K562 (cell line): Measurements from ENCODE around the gene S100A4. TPM values are rescaled to one million over a fixed set of nuclear protein-coding genes. Genes with fewer than 3 reads are reported as not detected.

ENCODE experiments used
- ATAC-seq: fragments of 200-7000 bp; cut with Tn5 transposase; 3 replicates; pipeline ENCODE4 v1.9.1; 2020; ENCODE audit warnings: moderate library complexity
- BruUV-seq: library from RNA; stranded (reverse); fragments of 400-500 nt; replicated peaks from 2 replicates; lab custom pipeline; 2021; lab: Mats Ljungman, UMichigan
- CTCF ChIA-PET: fragments of 300-600 bp; formaldehyde crosslinking; extraction: SDS; loops from one replicate; lab custom pipeline; 2021; ENCODE audit warnings: low intra/inter-chr PET ratio; lab: Yijun Ruan, JAX
- POLR2A ChIA-PET: fragments of 300-600, 350-650 bp; sonication (Branson Sonifier 250); formaldehyde crosslinking; extraction: SDS; loops from one replicate; lab custom pipeline; 2021; ENCODE audit warnings: antibody characterized with exemption, inconsistent platforms; lab: Yijun Ruan, JAX
- DNase-seq, 4 experiments: peaks; one replicate each; pipeline versions ENCODE4 v3.0.0 to v3.0.0-alpha.2; 2011 to 2018; ENCODE audit warnings: low spot score in 3 of 4, mixed read lengths in 3 of 4; ENCODE audit errors: extremely low read depth in 1 of 4
- FAIRE-seq: peaks from 2 replicates; lab custom pipeline; 2011; peaks lifted over from hg19 to GRCh38; lab: Jason Lieb, UNC
- H2AFZ ChIP-seq: 2 replicates; pipeline ENCODE4 v1.6.0; 2011; ENCODE audit warnings: low read depth, low read length, control low read depth, inconsistent platforms
- H3K27ac ChIP-seq: fragments of 200-600 bp; 3 replicates; pipeline ENCODE4 v1.8.0; 2011; ENCODE audit warnings: low read depth, mild to moderate bottlenecking, control low read depth, inconsistent platforms, low read length, moderate library complexity, mixed read lengths; ENCODE audit errors: extremely low read depth
- H3K27me3 ChIP-seq, 2 experiments: fragments of 300-600 bp in 1 of 2; 2 replicates in 1 of 2; 3 replicates in 1 of 2; pipeline versions ENCODE4 v1.6.0 to v1.8.0; 2011; ENCODE audit warnings: inconsistent platforms in 2 of 2, low read length in 2 of 2, mild to moderate bottlenecking in 1 of 2, mixed read lengths in 1 of 2, moderate library complexity in 1 of 2; ENCODE audit not compliant: control insufficient read depth in 2 of 2, insufficient read depth in 2 of 2
- H3K36me3 ChIP-seq: fragments of 300-600 bp; 3 replicates; pipeline ENCODE4 v1.8.0; 2011; ENCODE audit warnings: mild to moderate bottlenecking, low read length, inconsistent platforms; ENCODE audit not compliant: control insufficient read depth, insufficient read depth
- H3K4me1 ChIP-seq, 2 experiments: fragments of 200-600 bp in 1 of 2; replicated peaks in 1 of 2; 2 replicates in 1 of 2; 3 replicates in 1 of 2; pipeline versions ENCODE4 v1.5.1 to v1.8.0; 2011; ENCODE audit warnings: inconsistent platforms in 2 of 2, low read length in 2 of 2, mild to moderate bottlenecking in 1 of 2, mixed read lengths in 1 of 2, moderate library complexity in 1 of 2; ENCODE audit not compliant: control insufficient read depth in 2 of 2, insufficient read depth in 2 of 2
- H3K4me2 ChIP-seq: 2 replicates; pipeline ENCODE4 v1.6.1; 2011; ENCODE audit warnings: low read length, control low read depth, inconsistent platforms, mixed read lengths; ENCODE audit not compliant: insufficient read depth
- H3K4me3 ChIP-seq: fragments of 200-600 bp; sonication (generic), shearing (Covaris generic); 2 replicates; pipeline ENCODE4 v1.5.1; 2016; ENCODE audit warnings: control low read depth, inconsistent platforms
- H3K79me2 ChIP-seq: fragments of 200-600 bp; 3 replicates; pipeline ENCODE4 v1.8.0; 2011; ENCODE audit warnings: low read length, inconsistent platforms; ENCODE audit not compliant: control insufficient read depth, insufficient read depth
- H3K9ac ChIP-seq, 2 experiments: 2 replicates each; pipeline versions ENCODE4 v1.6.0 to v1.6.1; 2011; ENCODE audit warnings: low read depth in 2 of 2, low read length in 2 of 2, control low read depth in 1 of 2, inconsistent platforms in 1 of 2, mild to moderate bottlenecking in 1 of 2, mixed read lengths in 1 of 2; ENCODE audit not compliant: insufficient read depth in 1 of 2
- H3K9me1 ChIP-seq: one replicate; pipeline ENCODE4 v1.6.0; 2011; ENCODE audit warnings: inconsistent platforms, mild to moderate bottlenecking, low read length, moderate library complexity; ENCODE audit not compliant: control insufficient read depth, insufficient read depth
- H3K9me3 ChIP-seq: replicated peaks from 2 replicates; pipeline ENCODE4 v1.5.1; 2011; ENCODE audit warnings: low read depth, low read length, inconsistent platforms; ENCODE audit not compliant: control insufficient read depth, insufficient read depth
- H4K20me1 ChIP-seq: replicated peaks from 2 replicates; pipeline ENCODE4 v1.6.1; 2011; ENCODE audit warnings: low read length, inconsistent platforms, mixed read lengths; ENCODE audit not compliant: control insufficient read depth, insufficient read depth
- FOXK2 ChIP-seq, 2 experiments: fragments of 450-650 bp; IDR thresholded peaks in 1 of 2; conservative IDR thresholded peaks in 1 of 2; 2 replicates each; pipeline ENCODE4 v1.6.1; 2016; ENCODE audit warnings: low read depth in 2 of 2, mild to moderate bottlenecking in 1 of 2
- GATA2 ChIP-seq: sonication (generic); formaldehyde crosslinking; IDR thresholded peaks from 2 replicates; pipeline ENCODE4 v1.4.0; 2020; ENCODE audit warnings: mild to moderate bottlenecking, missing genetic modification reagents
- PYGO2 ChIP-seq: fragments of 450-650 bp; IDR thresholded peaks from 2 replicates; pipeline ENCODE4 v1.6.1; 2016; ENCODE audit warnings: mild to moderate bottlenecking, missing genetic modification characterization, moderate library complexity, missing compliant biosample characterization
- SAFB2 ChIP-seq: fragments of 200-400 bp; formaldehyde crosslinking; IDR thresholded peaks from 2 replicates; pipeline ENCODE4 v1.6.1; 2018; ENCODE audit warnings: borderline replicate concordance, low read length, low read depth, moderate library complexity; ENCODE audit not compliant: severe bottlenecking
- SRSF7 ChIP-seq: fragments of 200-400 bp; formaldehyde crosslinking; optimal IDR thresholded peaks from 2 replicates; pipeline ENCODE3; 2017; ENCODE audit warnings: mild to moderate bottlenecking, low read depth, low read length
- ZNF175 ChIP-seq: fragments of 200-800 bp; sonication (Bioruptor generic); IDR thresholded peaks from 2 replicates; pipeline ENCODE4 v1.6.1; 2016; ENCODE audit warnings: low read depth, mild to moderate bottlenecking, missing genetic modification characterization, missing compliant biosample characterization
- WGBS: fragments of 100-300 bp; shearing (Covaris generic); methylation state at CpG from one replicate; pipeline ENCODE4 v1.1.6; 2016; ENCODE audit warnings: low coverage, mixed read lengths; ENCODE audit not compliant: insufficient coverage; ENCODE audit errors: missing lambda C conversion rate; 5-methylcytosine and 5-hydroxymethylcytosine counted together
- in situ Hi-C: fragments of 300-500 bp; cut with MboI; formaldehyde crosslinking; loops from 4 replicates; pipeline ENCODE4 v1.15.0; 2018; ENCODE audit warnings: inconsistent platforms, mixed read lengths
- intact Hi-C: fragments of 100-400 bp; cut with micrococcal nuclease; formaldehyde crosslinking; loops from 2 replicates; pipeline ENCODE4 v1.14.2; 2022
- polyA plus RNA-seq, 8 experiments: library from polyadenylated mRNA; depleted of rRNA in 4 of 8; stranded (reverse) in 5 of 8; unstranded in 3 of 8; fragments of >200 nt; fragmentation: Nextera tagmentation in 2 of 8; fragmentation: Illumina TruSeq in 1 of 8; extraction: Ambion mirVana in 2 of 8; extraction: Trizol in 1 of 8; gene quantifications; 2 replicates each; pipeline versions ENCODE4 v1.2.1 to v1.2.3, GENCODE V29; 2011 to 2014; ENCODE audit warnings: inconsistent platforms in 1 of 8, missing spikeins in 1 of 8
- total RNA-seq, 7 experiments: library from RNA; depleted of rRNA in 6 of 7; stranded (reverse); fragments of >200 nt in 6 of 7; fragmentation: Illumina TruSeq in 2 of 7; extraction: Trizol in 2 of 7; gene quantifications; 2 replicates each; pipeline versions ENCODE4 v1.2.1 to v1.2.3, GENCODE V29; 2011 to 2021; ENCODE audit warnings: low replicate concordance in 1 of 7
- TF ChIP-seq, protein P1 (sequence below): sonication (generic); formaldehyde crosslinking; IDR thresholded peaks from 2 replicates; pipeline ENCODE4 v1.8.0; 2022; ENCODE audit warnings: mild to moderate bottlenecking, missing genetic modification reagents

S100A4 gene
- total and polyA plus RNA-seq, 9 of the 15 experiments (the other 6 are each of a cell fraction or from before 2014, with no cell fraction given) = 3.7 to 20.1 (median 11.2) TPM

DNA sequence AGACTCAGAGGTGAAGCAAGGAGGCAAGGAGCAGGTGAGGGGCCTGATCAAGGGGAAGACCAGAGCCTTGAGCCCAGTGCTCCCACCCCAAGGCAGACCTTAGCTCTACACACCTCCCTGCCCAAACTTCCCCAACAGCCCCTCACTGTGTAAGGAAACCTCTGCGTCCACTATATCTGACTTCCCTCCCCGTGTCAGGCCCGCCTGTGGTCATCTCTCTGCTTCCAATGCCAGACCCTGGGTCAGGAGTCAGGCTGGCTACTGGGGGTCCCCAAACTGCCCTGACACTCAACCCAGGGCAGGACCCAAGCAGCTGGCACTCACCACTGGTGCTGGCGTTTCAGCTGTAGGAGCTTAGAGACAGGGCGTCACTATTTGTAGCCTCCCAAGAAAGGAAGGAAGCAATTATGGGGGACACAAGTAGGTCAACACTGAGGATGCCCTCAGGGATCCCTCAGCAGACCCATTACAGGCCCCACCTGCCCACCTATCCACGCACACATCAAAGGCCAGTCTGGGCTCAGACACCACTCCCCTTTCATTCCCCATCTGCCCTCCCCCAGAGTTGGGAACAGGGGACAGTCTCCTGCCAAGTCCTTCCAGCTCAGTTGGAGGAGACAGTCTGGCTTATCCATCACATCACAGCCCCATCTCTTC lies 4.3 kb upstream of the S100A4 start:
- H3K9me3 ChIP-seq = no peaks in the 10 kb centered on the region
- no peak for TF ChIP-seq FOXK2 (conservative IDR thresholded peaks at IDR 0.05 in 1 of 2, IDR thresholded peaks at IDR 0.05 in 1 of 2; ENCODE audit: low read depth in 2 of 2)
- TF ChIP-seq ZNF175 (CRISPR knock-in tag) = no peak
- no peak for TF ChIP-seq SRSF7
- no peak for TF ChIP-seq SAFB2
- TF ChIP-seq GATA2 (CRISPR knock-in tag) = no peak
- TF ChIP-seq, protein P1, sequence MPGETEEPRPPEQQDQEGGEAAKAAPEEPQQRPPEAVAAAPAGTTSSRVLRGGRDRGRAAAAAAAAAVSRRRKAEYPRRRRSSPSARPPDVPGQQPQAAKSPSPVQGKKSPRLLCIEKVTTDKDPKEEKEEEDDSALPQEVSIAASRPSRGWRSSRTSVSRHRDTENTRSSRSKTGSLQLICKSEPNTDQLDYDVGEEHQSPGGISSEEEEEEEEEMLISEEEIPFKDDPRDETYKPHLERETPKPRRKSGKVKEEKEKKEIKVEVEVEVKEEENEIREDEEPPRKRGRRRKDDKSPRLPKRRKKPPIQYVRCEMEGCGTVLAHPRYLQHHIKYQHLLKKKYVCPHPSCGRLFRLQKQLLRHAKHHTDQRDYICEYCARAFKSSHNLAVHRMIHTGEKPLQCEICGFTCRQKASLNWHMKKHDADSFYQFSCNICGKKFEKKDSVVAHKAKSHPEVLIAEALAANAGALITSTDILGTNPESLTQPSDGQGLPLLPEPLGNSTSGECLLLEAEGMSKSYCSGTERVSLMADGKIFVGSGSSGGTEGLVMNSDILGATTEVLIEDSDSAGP (CRISPR knock-in tag) = no peak
- TF ChIP-seq PYGO2 = no peak
- no peak overlapping the region for H3K27ac ChIP-seq
- H3K9ac ChIP-seq = peak overlapping the region in 1 of 2 experiments; percentile 62; a peak in 2 of 4 replicates
- in situ Hi-C loops = no loop called here
- no peaks in the 10 kb centered on the region for H3K36me3 ChIP-seq
- ATAC-seq (no peak), FAIRE-seq (no peak), DNase-seq (no peak)
- intact Hi-C loops = no loop called here
- H3K27me3 ChIP-seq = no peaks in the 10 kb centered on the region
- H3K9me1 ChIP-seq = no peaks in the 10 kb centered on the region
- H3K4me3 ChIP-seq = no peak overlapping the region
- ChIA-PET POLR2A (interaction anchor here (0.6 to 1.4 kb wide), 6 partner anchors 10 to 36 kb away, joined by 3 to 8 read pairs (median 3); no protein-coding TSS in a partner anchor), CTCF (no interaction called here)
- H3K4me2 ChIP-seq = no peak overlapping the region
- peak overlapping the region; percentile 65; the same call in 1 of the 2 replicates for H2AFZ ChIP-seq
- H3K79me2 ChIP-seq = no peaks in the 10 kb centered on the region
- WGBS = 59% methylated on average over 6 of the region's 6 CpGs
- BruUV-seq = no TSS peak
- peaks cover 46 to 56% of the 10 kb centered on the region in 2 experiments for H3K4me1 ChIP-seq
- H4K20me1 ChIP-seq = no peaks in the 10 kb centered on the region
